ENCODE results near the gene CXCL11. TPM values are rescaled to one million over a fixed set of nuclear protein-coding genes. Genes with fewer than 3 reads are reported as not detected.
"Not testable (repeated sequence)": the region's sequence is repeated elsewhere in the genome, so short reads cannot be mapped to it uniquely, and the experiment has no call there.

Gene CXCL11
- total RNA-seq, 1 donor from 2014 or later: not detected

GRCh38 chr4:76043306-76043705, 7.4 kb upstream of the CXCL11 start:
- not testable (repeated sequence) for DNase-seq (ENCODE audit: low read depth)

GRCh38 chr4:76042241-76042998, 6.5 kb upstream of the CXCL11 start:
- not testable (repeated sequence) for DNase-seq (ENCODE audit: low read depth)

- DNase-seq (ENCODE audit: low read depth): no peak
Measured at GRCh38 chr4:76036855-76037254, 985 bp upstream of the CXCL11 start.

- DNase-seq (ENCODE audit: low read depth): peak; percentile 31
Measured at GRCh38 chr4:76035141-76035540, 729 bp downstream of the CXCL11 start.

- DNase-seq (ENCODE audit: low read depth): no peak
Measured at GRCh38 chr4:76029300-76029699, 6.6 kb downstream of the CXCL11 start.

GRCh38 chr4:76028350-76028765, 7.5 kb downstream of the CXCL11 start:
- DNase-seq (ENCODE audit: low read depth): no peak

- no peak for DNase-seq (ENCODE audit: low read depth)
Measured at GRCh38 chr4:76024065-76024464, 11.8 kb downstream of the CXCL11 start.

GRCh38 chr4:76023389-76023788, 12.5 kb downstream of the CXCL11 start, which contains the start of gene CXCL10:
CXCL10 (minus strand) TSS chr4:76023497; CDS start chr4:76023431, 66 bp downstream.
- no peak for DNase-seq (ENCODE audit: low read depth)

- no peak for DNase-seq (ENCODE audit: low read depth)
Measured at GRCh38 chr4:76022677-76023076, 13.2 kb downstream of the CXCL11 start.

- DNase-seq (ENCODE audit: low read depth): no peak
Measured at GRCh38 chr4:76022031-76022430, 13.8 kb downstream of the CXCL11 start.

- no peak for DNase-seq (ENCODE audit: low read depth)
Measured at GRCh38 chr4:76017056-76017686, 18.7 kb downstream of the CXCL11 start.

GRCh38 chr4:76016393-76016792, 19.5 kb downstream of the CXCL11 start:
- DNase-seq (ENCODE audit: low read depth): no peak

GRCh38 chr4:76013540-76013939, 22.3 kb downstream of the CXCL11 start:
- no peak for DNase-seq (ENCODE audit: low read depth)

- no peak for DNase-seq (ENCODE audit: low read depth)
Measured at GRCh38 chr4:76012388-76012801, 23.5 kb downstream of the CXCL11 start.

- DNase-seq (ENCODE audit: low read depth): peak; percentile 61
Measured at GRCh38 chr4:76011700-76012387, 24.0 kb downstream of the CXCL11 start.

- no peak for DNase-seq (ENCODE audit: low read depth)
Measured at GRCh38 chr4:76011018-76011670, 24.7 kb downstream of the CXCL11 start.

- no peak for DNase-seq (ENCODE audit: low read depth)
Measured at GRCh38 chr4:76010576-76010975, 25.3 kb downstream of the CXCL11 start.

GRCh38 chr4:76009311-76009710, 26.6 kb downstream of the CXCL11 start:
- no peak for DNase-seq (ENCODE audit: low read depth)

GRCh38 chr4:76007089-76007862, 28.6 kb downstream of the CXCL11 start, which contains the start of gene CXCL9:
CXCL9 (minus strand) TSS chr4:76007509; CDS start chr4:76007449, 60 bp downstream.
- DNase-seq (ENCODE audit: low read depth): no peak

- no peak for DNase-seq (ENCODE audit: low read depth)
Measured at GRCh38 chr4:76003620-76004019, 32.2 kb downstream of the CXCL11 start.

GRCh38 chr4:76003035-76003434, 32.8 kb downstream of the CXCL11 start:
- DNase-seq (ENCODE audit: low read depth): no peak
